Measurements from ENCODE around the gene CFL2.

Gene CFL2

DNA sequence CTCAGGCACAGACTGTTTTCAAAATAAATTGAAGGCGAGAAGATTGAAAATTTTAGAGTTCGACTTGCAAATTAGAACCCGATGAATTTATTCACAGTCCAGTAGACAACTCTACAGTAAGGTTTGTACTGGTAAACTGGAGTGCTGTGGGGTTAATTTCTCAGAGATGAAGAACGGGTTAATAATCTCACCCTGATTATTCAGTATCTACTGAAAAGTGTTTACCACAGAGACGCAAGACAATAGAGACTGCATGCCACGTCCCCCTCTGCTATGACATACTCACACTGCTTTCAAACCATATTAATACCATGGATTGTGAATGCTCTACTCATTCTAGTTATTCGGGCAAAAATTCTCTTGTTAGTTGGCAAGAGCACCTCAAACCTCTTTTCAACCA lies 36.1 kb downstream of the CFL2 start:
- DNase-seq (ENCODE audit: insufficient read length, low spot score) = no peak
- FAIRE-seq = no peak

GRCh38 chr14:34676516-34677211 lies 37.7 kb downstream of the CFL2 start:
- no peak for FAIRE-seq
- no peak for DNase-seq (ENCODE audit: insufficient read length, low spot score)

DNA sequence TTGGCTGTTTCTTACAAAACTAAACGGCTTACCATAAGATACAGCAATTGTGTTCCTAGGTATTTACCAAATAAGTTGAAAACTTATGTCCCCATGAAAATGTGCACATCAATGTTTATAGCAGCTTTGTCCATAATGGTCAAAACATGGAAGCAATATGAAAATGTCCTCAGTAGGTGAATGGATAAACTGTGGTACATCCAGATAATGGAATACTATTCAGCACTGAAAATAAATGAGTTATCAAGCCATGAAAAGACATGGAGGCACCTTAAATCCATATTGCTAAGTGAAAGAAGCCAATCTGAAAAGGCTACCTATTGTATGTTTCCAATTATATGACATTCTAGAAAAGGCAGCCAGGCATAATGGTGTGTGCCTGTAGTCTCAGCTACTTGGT lies 40.7 kb downstream of the CFL2 start:
- DNase-seq (ENCODE audit: insufficient read length, low spot score) (no peak), FAIRE-seq (no peak)

DNA sequence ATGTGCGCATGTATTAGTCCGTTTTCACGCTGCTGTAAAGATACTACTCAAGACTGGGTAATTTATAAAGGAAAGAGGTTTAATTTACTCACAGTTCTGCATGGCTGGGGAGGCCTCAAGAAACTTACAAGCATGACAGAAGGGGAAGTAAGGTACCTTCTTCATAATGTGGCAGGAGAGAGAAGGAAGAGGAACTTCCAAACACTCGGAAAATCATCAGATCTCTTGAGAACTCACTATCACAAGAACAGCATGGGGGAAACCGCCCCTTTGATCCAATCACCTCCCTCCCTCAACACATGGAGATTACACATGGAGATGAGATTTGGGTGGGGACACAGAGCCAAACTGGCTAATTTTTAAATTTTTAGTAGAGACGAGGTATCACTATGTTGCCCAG lies 42.7 kb downstream of the CFL2 start:
- DNase-seq (ENCODE audit: insufficient read length, low spot score) = no peak
- FAIRE-seq = no peak

DNA sequence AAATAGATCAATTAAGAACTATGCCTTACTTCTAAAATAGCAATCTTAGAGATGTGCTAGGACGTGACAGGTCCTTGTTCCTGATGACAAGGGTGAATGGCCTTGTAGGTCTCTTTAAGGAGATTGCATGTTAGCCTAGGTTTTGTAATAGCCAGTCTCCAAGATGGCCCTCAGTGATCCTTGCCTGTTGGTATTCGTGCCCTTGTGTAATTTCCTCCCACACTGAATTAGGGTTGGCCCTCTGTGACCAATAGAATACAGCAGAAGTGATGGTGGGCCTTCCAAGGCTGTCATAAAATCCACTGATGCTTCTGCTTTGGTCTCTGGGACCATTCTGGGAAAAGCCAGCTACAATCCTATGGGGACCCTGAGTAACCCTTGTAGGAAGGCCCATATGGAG lies 46.3 kb downstream of the CFL2 start:
- no peak for DNase-seq (ENCODE audit: insufficient read length, low spot score)
- FAIRE-seq = no peak

GRCh38 chr14:34667007-34667406 lies 47.4 kb downstream of the CFL2 start:
- FAIRE-seq = no peak

DNA sequence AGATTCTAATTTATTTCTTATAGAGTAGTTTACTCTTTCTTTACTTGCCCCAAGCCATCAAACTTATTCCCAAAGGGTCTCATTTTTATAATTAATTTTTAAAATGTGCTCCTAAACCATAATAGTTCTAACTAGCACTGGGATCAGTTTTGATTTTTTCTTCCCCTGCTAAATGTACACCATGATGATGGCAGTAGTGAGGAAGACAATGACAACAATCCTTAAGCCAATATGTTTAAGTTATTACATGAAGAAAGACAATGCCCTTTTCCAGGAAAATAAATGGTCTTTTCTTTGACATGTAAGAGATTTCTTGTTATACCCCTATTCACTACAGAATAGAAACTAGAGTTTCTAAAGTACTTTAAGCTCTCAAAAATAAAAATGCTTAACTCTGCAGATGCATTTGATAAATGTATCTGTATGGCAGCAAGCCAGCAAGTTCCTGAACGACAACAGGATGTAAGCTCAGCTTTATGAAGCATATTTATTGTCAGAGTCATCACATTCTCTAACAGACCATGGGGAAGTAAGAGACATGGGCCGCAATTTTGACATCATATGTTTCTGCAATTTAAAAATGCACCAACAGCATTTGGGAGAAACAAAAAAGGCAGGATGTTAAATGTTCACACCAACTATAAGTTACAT lies 48.5 kb downstream of the CFL2 start:
- DNase-seq (ENCODE audit: insufficient read length, low spot score) (no peak), FAIRE-seq (no peak)

More at GRCh38 chr14:34667007-34667406, 47.4 kb downstream of the CFL2 start:
- no peak for DNase-seq (ENCODE audit: insufficient read length, low spot score)

DNA sequence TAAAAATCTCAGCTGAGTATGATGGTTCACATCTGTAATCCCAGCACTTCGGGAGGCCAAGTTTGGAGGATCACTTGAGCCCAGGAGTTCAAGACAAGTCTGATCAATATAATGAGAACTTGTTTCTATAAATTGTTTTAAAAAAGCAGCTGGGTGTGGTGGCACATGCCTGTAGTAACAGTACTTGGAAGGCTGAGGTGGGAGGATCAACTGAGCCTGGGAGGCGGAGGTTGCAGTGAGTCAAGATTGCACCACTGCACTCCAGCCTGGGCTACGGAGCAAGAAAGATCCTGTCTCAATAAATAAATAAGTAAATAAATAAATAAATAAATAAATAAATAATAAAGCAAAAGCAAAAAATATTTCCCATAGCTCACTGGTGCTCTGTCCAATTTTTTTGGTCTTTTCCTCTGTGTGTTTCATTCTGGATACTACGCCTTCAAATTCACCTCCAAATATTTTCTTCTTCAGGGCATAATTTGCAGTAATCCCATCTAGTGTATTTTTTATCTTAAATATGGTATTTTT lies 51.8 kb downstream of the CFL2 start:
- FAIRE-seq = no peak

GRCh38 chr14:34660796-34661195 lies 53.6 kb downstream of the CFL2 start:
- FAIRE-seq (no peak), DNase-seq (ENCODE audit: insufficient read length, low spot score) (no peak)

More for the DNA sequence above, 51.8 kb downstream of the CFL2 start:
- DNase-seq (ENCODE audit: insufficient read length, low spot score) = no peak

All from GM19239 (cell line).